ENCODE data around the gene NME5.
"Not testable (repeated sequence)": the region's sequence is repeated elsewhere in the genome, so short reads cannot be mapped to it uniquely, and the experiment has no call there.

NME5 gene

GRCh38 chr5:138138949-138139780 is at the start of gene NME5:
TSS of gene NME5 (minus strand) at chr5:138139428. CDS start at chr5:138138780, 648 bp downstream.
- DNase-seq (ENCODE audit: low read depth in 3 of 3, low spot score in 1 of 3): no peak

GRCh38 chr5:138188626-138189025 is 49.4 kb upstream of the NME5 start:
- no peak for DNase-seq (ENCODE audit: low read depth in 3 of 3, low spot score in 1 of 3)

- DNase-seq (ENCODE audit: low read depth in 3 of 3, low spot score in 1 of 3): no peak
Observed at GRCh38 chr5:138186002-138186447, 46.8 kb upstream of the NME5 start.

- DNase-seq (ENCODE audit: low read depth in 3 of 3, low spot score in 1 of 3): no peak
Observed at GRCh38 chr5:138182808-138183207, 43.6 kb upstream of the NME5 start.

- DNase-seq (ENCODE audit: low read depth in 3 of 3, low spot score in 1 of 3): no peak
Observed at GRCh38 chr5:138180841-138181240, 41.6 kb upstream of the NME5 start.

GRCh38 chr5:138180183-138180782 is 41.1 kb upstream of the NME5 start:
- DNase-seq (ENCODE audit: low read depth in 3 of 3, low spot score in 1 of 3): no peak

- DNase-seq (ENCODE audit: low read depth in 3 of 3, low spot score in 1 of 3): no peak
Observed at GRCh38 chr5:138179277-138179857, 40.1 kb upstream of the NME5 start.

- peak; percentile 61 to 68 (median 63) for DNase-seq (ENCODE audit: low read depth in 3 of 3, low spot score in 1 of 3)
Observed at GRCh38 chr5:138178516-138179276, 39.5 kb upstream of the NME5 start, which contains the start of the genes BRD8 and KIF20A. TSS of gene BRD8 (minus strand) at chr5:138178630. CDS start at chr5:138178614, 16 bp downstream. TSS of gene KIF20A (plus strand) at chr5:138179112. CDS start at chr5:138179681, 569 bp downstream.

- DNase-seq (ENCODE audit: low read depth in 3 of 3, low spot score in 1 of 3): no peak
Observed at GRCh38 chr5:138177941-138178515, 38.8 kb upstream of the NME5 start.

- no peak for DNase-seq (ENCODE audit: low read depth in 3 of 3, low spot score in 1 of 3)
Observed at GRCh38 chr5:138170299-138170698, 31.1 kb upstream of the NME5 start.

GRCh38 chr5:138169124-138169523 is 29.9 kb upstream of the NME5 start:
- no peak for DNase-seq (ENCODE audit: low read depth in 3 of 3, low spot score in 1 of 3)

- no peak for DNase-seq (ENCODE audit: low read depth in 3 of 3, low spot score in 1 of 3)
Observed at GRCh38 chr5:138163721-138164120, 24.5 kb upstream of the NME5 start.

- no peak for DNase-seq (ENCODE audit: low read depth in 3 of 3, low spot score in 1 of 3)
Observed at GRCh38 chr5:138160706-138161105, 21.5 kb upstream of the NME5 start.

- no peak for DNase-seq (ENCODE audit: low read depth in 3 of 3, low spot score in 1 of 3)
Observed at GRCh38 chr5:138159666-138160065, 20.4 kb upstream of the NME5 start.

- no peak for DNase-seq (ENCODE audit: low read depth in 3 of 3, low spot score in 1 of 3)
Observed at GRCh38 chr5:138157626-138158025, 18.4 kb upstream of the NME5 start.

- not testable (repeated sequence) for DNase-seq (ENCODE audit: low read depth in 3 of 3, low spot score in 1 of 3)
Observed at GRCh38 chr5:138155977-138156376, 16.7 kb upstream of the NME5 start.

GRCh38 chr5:138149530-138149929 is 10.3 kb upstream of the NME5 start:
- no peak for DNase-seq (ENCODE audit: low read depth in 3 of 3, low spot score in 1 of 3)

- no peak for DNase-seq (ENCODE audit: low read depth in 3 of 3, low spot score in 1 of 3)
Observed at GRCh38 chr5:138148811-138149210, 9.6 kb upstream of the NME5 start.

- not testable (repeated sequence) for DNase-seq (ENCODE audit: low read depth in 3 of 3, low spot score in 1 of 3)
Observed at GRCh38 chr5:138143578-138143977, 4.3 kb upstream of the NME5 start.

GRCh38 chr5:138141734-138142133 is 2.5 kb upstream of the NME5 start:
- no peak for DNase-seq (ENCODE audit: low read depth in 3 of 3, low spot score in 1 of 3)

- no peak for DNase-seq (ENCODE audit: low read depth in 3 of 3, low spot score in 1 of 3)
Observed at GRCh38 chr5:138140268-138140667, 1.0 kb upstream of the NME5 start.

Measured in stimulated activated CD4-positive, alpha-beta T cell treated with anti-CD3 and anti-CD28 coated beads, TNF-alpha, amount 100 ng/mL, for 1 hour (primary cell).